ENCODE measurements around the gene RTP3. TPM values are rescaled to one million over a fixed set of nuclear protein-coding genes. Genes with fewer than 3 reads are reported as not detected.

Gene RTP3
- total and polyA plus RNA-seq, 8 donors = not detected

DNA sequence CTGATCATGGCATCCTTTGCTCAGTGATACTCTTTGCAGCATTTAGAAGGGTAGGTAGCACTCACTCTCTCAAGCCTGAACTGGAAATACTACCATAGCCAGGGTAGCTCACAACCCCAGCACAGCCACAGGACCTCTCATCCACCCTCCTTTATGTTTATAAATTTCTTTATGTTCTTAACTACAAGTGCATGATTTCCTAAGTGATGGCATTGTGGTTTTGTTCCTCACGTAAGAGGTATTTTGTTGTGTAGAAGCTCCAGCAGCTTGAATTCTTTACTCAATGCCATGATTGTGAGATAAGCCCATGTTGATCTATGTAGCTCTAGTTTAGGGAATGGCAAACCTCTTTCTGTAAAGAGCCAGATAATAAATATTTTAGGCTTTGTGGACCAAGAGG, 7.9 kb upstream of the RTP3 start:
- no peaks in the 10 kb centered on the region for H3K36me3 ChIP-seq
- peaks cover 11 to 24% (median 19%) of the 10 kb centered on the region in 4 donors for H3K4me1 ChIP-seq
- H3K27me3 ChIP-seq = no peaks in the 10 kb centered on the region
- 25 to 68% (median 44%) methylated on average over 1 of the region's 1 CpG for WGBS, 5 donors
- no peak for DNase-seq
- H3K4me3 ChIP-seq = no peak overlapping the region
- H3K9me3 ChIP-seq = no peaks in the 10 kb centered on the region
- H3K27ac ChIP-seq = peak overlapping the region in 4 of 5 donors; percentile 9 to 57 (median 44)
- intact Hi-C loops (cut with DNase I; ENCODE audit: low total_unique reads) = loop anchor here (5.0 kb wide), 3 partner anchors 67 to 147 kb away; no protein-coding TSS in a partner anchor
- TF ChIP-seq EP300 (IDR thresholded peaks at IDR 0.05) = no peak
- TF ChIP-seq POLR2AphosphoS5 (IDR thresholded peaks at IDR 0.05) = no peak
- TF ChIP-seq, protein P1, sequence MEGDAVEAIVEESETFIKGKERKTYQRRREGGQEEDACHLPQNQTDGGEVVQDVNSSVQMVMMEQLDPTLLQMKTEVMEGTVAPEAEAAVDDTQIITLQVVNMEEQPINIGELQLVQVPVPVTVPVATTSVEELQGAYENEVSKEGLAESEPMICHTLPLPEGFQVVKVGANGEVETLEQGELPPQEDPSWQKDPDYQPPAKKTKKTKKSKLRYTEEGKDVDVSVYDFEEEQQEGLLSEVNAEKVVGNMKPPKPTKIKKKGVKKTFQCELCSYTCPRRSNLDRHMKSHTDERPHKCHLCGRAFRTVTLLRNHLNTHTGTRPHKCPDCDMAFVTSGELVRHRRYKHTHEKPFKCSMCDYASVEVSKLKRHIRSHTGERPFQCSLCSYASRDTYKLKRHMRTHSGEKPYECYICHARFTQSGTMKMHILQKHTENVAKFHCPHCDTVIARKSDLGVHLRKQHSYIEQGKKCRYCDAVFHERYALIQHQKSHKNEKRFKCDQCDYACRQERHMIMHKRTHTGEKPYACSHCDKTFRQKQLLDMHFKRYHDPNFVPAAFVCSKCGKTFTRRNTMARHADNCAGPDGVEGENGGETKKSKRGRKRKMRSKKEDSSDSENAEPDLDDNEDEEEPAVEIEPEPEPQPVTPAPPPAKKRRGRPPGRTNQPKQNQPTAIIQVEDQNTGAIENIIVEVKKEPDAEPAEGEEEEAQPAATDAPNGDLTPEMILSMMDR (IDR thresholded peaks at IDR 0.05) = no peak
- TF ChIP-seq POLR2A (IDR thresholded peaks at IDR 0.05) = no peak

DNA sequence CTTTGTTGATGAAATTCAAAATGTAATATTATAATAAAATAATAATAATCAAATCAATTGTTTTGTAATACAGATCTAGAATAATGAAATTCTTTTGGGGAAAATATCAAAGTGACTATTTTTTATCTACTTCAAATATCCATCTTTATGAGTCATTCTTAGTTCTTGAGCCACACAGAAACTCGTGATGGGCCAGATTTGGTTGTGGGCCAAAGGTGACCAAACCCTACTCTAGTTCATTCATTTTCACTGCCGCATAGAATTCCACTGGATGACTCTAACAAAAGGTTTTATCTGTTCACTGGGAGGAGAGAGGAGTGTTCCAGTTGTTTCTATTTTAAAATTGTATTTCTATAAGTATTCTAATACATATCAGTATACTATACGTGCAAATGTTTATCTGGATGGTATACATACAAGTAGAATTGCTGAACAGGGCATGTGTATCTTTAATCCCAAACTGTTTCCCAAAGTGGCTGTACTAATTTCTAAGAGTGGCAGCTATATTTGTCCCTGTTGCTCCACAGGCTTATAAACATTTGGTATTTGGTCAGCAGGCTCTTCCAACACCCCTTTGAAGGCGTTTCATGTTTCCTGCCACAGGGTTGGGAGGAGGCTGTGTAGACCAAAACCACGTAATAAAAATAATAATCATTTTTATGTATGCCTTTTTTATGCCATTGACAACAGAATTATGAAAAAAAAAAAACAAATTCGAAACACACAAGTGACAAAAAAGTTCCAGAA, 7.3 kb upstream of the RTP3 start:
- peak overlapping the region in 2 of 5 donors; percentile 10 to 16 for H3K27ac ChIP-seq
- intact Hi-C loops (cut with DNase I; ENCODE audit: low total_unique reads) = loop anchor here (5.0 kb wide), 1 partner anchor 147 kb away; no protein-coding TSS in a partner anchor
- no peak for DNase-seq
- no peaks in the 10 kb centered on the region for H3K27me3 ChIP-seq
- H3K36me3 ChIP-seq = no peaks in the 10 kb centered on the region
- WGBS, 5 donors = 57 to 72% (median 66%) methylated on average over 6 of the region's 6 CpGs
- H3K4me3 ChIP-seq = no peak overlapping the region
- TF ChIP-seq, protein P1 (IDR thresholded peaks at IDR 0.05) = no peak
- TF ChIP-seq POLR2AphosphoS5 (IDR thresholded peaks at IDR 0.05) (no peak), EP300 (IDR thresholded peaks at IDR 0.05) (no peak), POLR2A (IDR thresholded peaks at IDR 0.05) (no peak)
- H3K4me1 ChIP-seq = peaks cover 11 to 22% (median 16%) of the 10 kb centered on the region in 4 donors
- no peaks in the 10 kb centered on the region for H3K9me3 ChIP-seq

DNA sequence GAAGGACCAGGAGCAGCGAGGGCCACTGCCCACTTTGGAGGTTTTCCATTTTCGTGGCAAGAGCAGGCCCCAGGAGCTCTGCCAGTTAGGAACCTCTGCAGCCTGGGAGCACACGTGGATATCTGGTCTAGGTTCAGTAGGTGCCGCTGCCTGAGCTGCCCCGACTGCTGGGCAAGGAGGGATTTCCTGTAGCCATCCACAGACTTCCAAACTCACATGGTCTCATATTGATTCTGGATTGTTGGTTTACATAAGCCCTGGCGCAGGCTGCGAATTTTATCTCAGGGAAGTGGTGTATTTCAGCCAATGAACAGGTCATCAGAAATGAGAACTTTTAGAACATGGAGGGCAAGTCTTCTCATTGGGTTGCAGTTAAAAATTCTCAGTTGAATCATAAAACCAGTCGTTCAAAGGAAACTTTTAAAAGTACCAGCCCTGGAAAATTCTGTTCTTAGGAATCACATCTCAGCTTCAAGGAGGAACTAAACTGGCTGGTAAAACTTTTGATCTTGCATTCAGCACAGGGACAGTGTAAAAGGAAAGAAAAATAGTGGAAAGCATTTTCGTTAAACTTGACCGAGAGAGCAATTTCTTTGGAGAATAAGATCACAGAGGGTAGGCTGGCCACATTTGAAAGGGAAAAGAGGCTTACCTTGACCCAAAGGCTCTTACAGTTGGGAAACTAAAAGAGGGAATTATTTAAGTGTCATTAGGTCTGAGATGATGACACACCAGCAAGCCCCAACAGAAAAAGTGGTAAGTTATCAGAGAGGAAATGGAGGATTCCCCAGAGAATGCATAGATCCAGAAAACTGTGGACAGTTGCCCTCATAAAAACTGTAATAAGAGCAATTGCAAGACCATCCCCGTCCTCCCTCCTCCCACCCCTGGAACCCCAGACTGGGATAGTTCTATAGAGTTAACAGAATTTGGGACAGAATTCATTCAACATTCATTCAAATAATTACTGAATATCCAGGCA, 6.4 kb upstream of the RTP3 start:
- TF ChIP-seq, protein P1 (IDR thresholded peaks at IDR 0.05) = peak in 1 of 7 experiments; percentile 9
- TF ChIP-seq POLR2A (IDR thresholded peaks at IDR 0.05) (no peak), POLR2AphosphoS5 (IDR thresholded peaks at IDR 0.05) (peak in 1 of 3 donors; percentile 51), EP300 (IDR thresholded peaks at IDR 0.05) (no peak)
- Histone ChIP-seq H3K36me3 (no peaks in the 10 kb centered on the region), H3K4me3 (no peak overlapping the region), H3K27me3 (no peaks in the 10 kb centered on the region), H3K9me3 (no peaks in the 10 kb centered on the region), H3K4me1 (peaks cover 13 to 22% (median 17%) of the 10 kb centered on the region in 4 donors), H3K27ac (peak overlapping the region in 2 of 5 donors; percentile 10 to 16)
- intact Hi-C loops (cut with DNase I; ENCODE audit: low total_unique reads) = loop anchor here (5.0 kb wide), 1 partner anchor 146 kb away; no protein-coding TSS in a partner anchor
- 44 to 60% (median 53%) methylated on average over 11 of the region's 11 CpGs for WGBS, 5 donors
- DNase-seq = peak in 1 of 2 donors; percentile 71

Measured in stomach (tissue), 9 donors.